Measurements from ENCODE around the gene STEAP1.
"Not testable (repeated sequence)": the region's sequence is repeated elsewhere in the genome, so short reads cannot be mapped to it uniquely, and the experiment has no call there.

GRCh38 chr7:90153943-90154771 lies at the start of gene STEAP1:
- TF ChIP-seq CTCF (IDR thresholded peaks at IDR 0.05) (peak; percentile 84 to 94 (median 92)), POLR2A (IDR thresholded peaks at IDR 0.05) (peak; percentile 30), POLR2AphosphoS5 (IDR thresholded peaks at IDR 0.05) (peak in 2 of 3 donors; percentile 24 to 34)
- TF ChIP-seq EP300 (IDR thresholded peaks at IDR 0.05; ENCODE audit: low read depth), result not testable (repeated sequence)
